ENCODE data around the gene MAP2K6. TPM values are rescaled to one million over a fixed set of nuclear protein-coding genes. Genes with fewer than 3 reads are reported as not detected.

The MAP2K6 gene
- total and polyA plus RNA-seq, 2 of the 8 experiments (the other 6 are each of a cell fraction or from before 2014, with no cell fraction given) = 11.0 to 44.1 TPM

GRCh38 chr17:69579961-69580677 is 165.6 kb downstream of the MAP2K6 start:
- Histone ChIP-seq H2BK120ac (replicated peaks; ENCODE audit: low read depth, low read length) (no peak overlapping the region), H2BK20ac (ENCODE audit: low read length) (no peak overlapping the region), H4K20me1 (replicated peaks in 1 of 2; ENCODE audit: control insufficient read depth in 1 of 2, insufficient read depth in 2 of 2, low read length in 2 of 2) (no peaks in the 10 kb centered on the region), H2AK5ac (ENCODE audit: low read depth, low read length) (no peak overlapping the region), H2BK12ac (ENCODE audit: low read depth, low read length) (no peak overlapping the region), H3K4me3 (ENCODE audit: extremely low read depth in 1 of 4, insufficient read depth in 2 of 4, low read depth in 3 of 4, low read length in 4 of 4) (no peak overlapping the region), H3K79me1 (ENCODE audit: low read depth, low read length) (no peaks in the 10 kb centered on the region), H3K23ac (ENCODE audit: insufficient read length) (no peak overlapping the region), H3K4ac (replicated peaks; ENCODE audit: insufficient read length, low read depth, low read length) (no peak overlapping the region), H3K23me2 (ENCODE audit: low read depth, low read length) (no peaks in the 10 kb centered on the region), H3K27ac (ENCODE audit: low read depth, low read length) (no peak overlapping the region), H4K5ac (ENCODE audit: insufficient read length, low read depth, low read length) (no peak overlapping the region), H3K14ac (ENCODE audit: insufficient read length) (no peak overlapping the region), H3K9me3 (ENCODE audit: insufficient read depth in 2 of 2, low read depth in 1 of 2, low read length in 1 of 2) (no peaks in the 10 kb centered on the region), H3K56ac (replicated peaks; ENCODE audit: insufficient read length, low read depth, low read length) (no peak overlapping the region), H3K4me1 (replicated peaks in 1 of 4; ENCODE audit: control insufficient read depth in 3 of 4, insufficient read depth in 4 of 4, low read length in 3 of 4) (no peaks in the 10 kb centered on the region), H2AFZ (ENCODE audit: low read length) (no peak overlapping the region), H3K4me2 (ENCODE audit: insufficient read depth in 1 of 2, low read depth in 2 of 2, low read length in 2 of 2) (no peak overlapping the region), H3K9ac (replicated peaks in 1 of 4; ENCODE audit: extremely low read depth in 1 of 4, low read depth in 3 of 4, low read length in 3 of 4) (no peak overlapping the region), H2BK15ac (ENCODE audit: low read length) (no peak overlapping the region), H3K18ac (ENCODE audit: extremely low read depth, low read length) (no peak overlapping the region), H2BK5ac (ENCODE audit: low read depth, low read length) (no peak overlapping the region), H3K36me3 (ENCODE audit: control insufficient read depth in 2 of 4, insufficient read depth in 4 of 4, low read length in 3 of 4) (no peaks in the 10 kb centered on the region), H3K79me2 (ENCODE audit: control insufficient read depth in 1 of 2, insufficient read depth in 2 of 2, low read length in 2 of 2) (no peaks in the 10 kb centered on the region), H4K8ac (ENCODE audit: extremely low read depth, insufficient read depth, low read length) (no peak overlapping the region), H4K91ac (replicated peaks; ENCODE audit: insufficient read length, low read length) (no peak overlapping the region), H3K27me3 (replicated peaks in 1 of 4; ENCODE audit: control insufficient read depth in 3 of 4, extremely low read depth in 1 of 4, insufficient read depth in 3 of 4, low read length in 3 of 4) (no peaks in the 10 kb centered on the region)
- 93% methylated on average over 5 of the region's 5 CpGs; no CpG with 5 or more reads in 1 of the 2 experiments for WGBS, 2 experiments (ENCODE audit: extremely low coverage in 1 of 2, insufficient coverage in 1 of 2, insufficient read length in 1 of 2, insufficient replicate concordance in 2 of 2, low coverage in 1 of 2, low lambda C conversion rate in 2 of 2, missing lambda C conversion rate in 1 of 2)
- CTCF ChIA-PET (ENCODE audit: partially characterized antibody) = interaction anchor here (1.3 kb wide), 1 partner anchor 29 kb away, joined by 6 read pairs; no protein-coding TSS in a partner anchor
- POLR2A ChIA-PET (ENCODE audit: partially characterized antibody) = no interaction called here
- FAIRE-seq (no peak), DNase-seq (ENCODE audit: low read depth in 1 of 2, low spot score in 2 of 2) (no peak)
- TF ChIP-seq SIN3A (conservative IDR thresholded peaks at IDR 0.05 in 1 of 2, IDR thresholded peaks at IDR 0.05 in 1 of 2; ENCODE audit: low read depth in 1 of 2, low read length in 2 of 2) (no peak), CTBP2 (IDR thresholded peaks at IDR 0.05; ENCODE audit: borderline replicate concordance, insufficient read depth, insufficient read length, low read length) (no peak), MAX (IDR thresholded peaks at IDR 0.05) (no peak), CTCF (IDR thresholded peaks at IDR 0.05; ENCODE audit: control extremely low read depth in 1 of 3, insufficient read depth in 1 of 3, low read depth in 1 of 3, low read length in 3 of 3) (no peak), CBX8 (IDR thresholded peaks at IDR 0.05; ENCODE audit: borderline replicate concordance, low read depth, low read length) (no peak), TEAD4 (IDR thresholded peaks at IDR 0.05; ENCODE audit: low read depth, low read length) (no peak), SAP30 (IDR thresholded peaks at IDR 0.05; ENCODE audit: insufficient read depth, insufficient replicate concordance, low read length) (no peak)

All from H1 (cell line).